ENCODE data around the gene KLHL22. TPM values are rescaled to one million over a fixed set of nuclear protein-coding genes. Genes with fewer than 3 reads are reported as not detected.
"Not testable (repeated sequence)": the region's sequence is repeated elsewhere in the genome, so short reads cannot be mapped to it uniquely, and the experiment has no call there.

KLHL22 gene
- total RNA-seq, 1 donor from 2014 or later = 44.7 TPM

GRCh38 chr22:20472629-20473442, 22.8 kb downstream of the KLHL22 start:
- Mint-ChIP-seq H3K9me3 (ENCODE audit: unreplicated experiment) (no peaks in the 10 kb centered on the region), H3K36me3 (ENCODE audit: unreplicated experiment) (peaks cover 25% of the 10 kb centered on the region), H3K4me1 (ENCODE audit: unreplicated experiment) (peaks cover 20% of the 10 kb centered on the region), H3K27ac (ENCODE audit: unreplicated experiment) (peak overlapping the region; percentile 57), H3K4me3 (ENCODE audit: unreplicated experiment) (no peak overlapping the region), H3K27me3 (ENCODE audit: unreplicated experiment) (no peaks in the 10 kb centered on the region)
- DNase-seq (ENCODE audit: extremely low spot score, unreplicated experiment) = no peak
- TF ChIP-seq CTCF (IDR thresholded peaks at IDR 0.05) = no peak

- TF ChIP-seq CTCF (IDR thresholded peaks at IDR 0.05) = no peak
- Mint-ChIP-seq H3K4me1 (ENCODE audit: unreplicated experiment) (peaks cover 17% of the 10 kb centered on the region), H3K9me3 (ENCODE audit: unreplicated experiment) (no peaks in the 10 kb centered on the region), H3K4me3 (ENCODE audit: unreplicated experiment) (no peak overlapping the region), H3K27me3 (ENCODE audit: unreplicated experiment) (no peaks in the 10 kb centered on the region), H3K27ac (ENCODE audit: unreplicated experiment) (no peak overlapping the region), H3K36me3 (ENCODE audit: unreplicated experiment) (peaks cover 25% of the 10 kb centered on the region)
- DNase-seq (ENCODE audit: extremely low spot score, unreplicated experiment) = no peak
Measured at GRCh38 chr22:20471126-20471833, 24.3 kb downstream of the KLHL22 start.

GRCh38 chr22:20470525-20470924, 25.1 kb downstream of the KLHL22 start:
- H3K36me3 Mint-ChIP-seq (ENCODE audit: unreplicated experiment) = peaks cover 25% of the 10 kb centered on the region
- not testable (repeated sequence) for H3K27me3 Mint-ChIP-seq (ENCODE audit: unreplicated experiment); H3K27ac Mint-ChIP-seq (ENCODE audit: unreplicated experiment); H3K9me3 Mint-ChIP-seq (ENCODE audit: unreplicated experiment); DNase-seq (ENCODE audit: extremely low spot score, unreplicated experiment); H3K4me3 Mint-ChIP-seq (ENCODE audit: unreplicated experiment)
- peaks cover 10% of the 10 kb centered on the region for H3K4me1 Mint-ChIP-seq (ENCODE audit: unreplicated experiment)

DNA sequence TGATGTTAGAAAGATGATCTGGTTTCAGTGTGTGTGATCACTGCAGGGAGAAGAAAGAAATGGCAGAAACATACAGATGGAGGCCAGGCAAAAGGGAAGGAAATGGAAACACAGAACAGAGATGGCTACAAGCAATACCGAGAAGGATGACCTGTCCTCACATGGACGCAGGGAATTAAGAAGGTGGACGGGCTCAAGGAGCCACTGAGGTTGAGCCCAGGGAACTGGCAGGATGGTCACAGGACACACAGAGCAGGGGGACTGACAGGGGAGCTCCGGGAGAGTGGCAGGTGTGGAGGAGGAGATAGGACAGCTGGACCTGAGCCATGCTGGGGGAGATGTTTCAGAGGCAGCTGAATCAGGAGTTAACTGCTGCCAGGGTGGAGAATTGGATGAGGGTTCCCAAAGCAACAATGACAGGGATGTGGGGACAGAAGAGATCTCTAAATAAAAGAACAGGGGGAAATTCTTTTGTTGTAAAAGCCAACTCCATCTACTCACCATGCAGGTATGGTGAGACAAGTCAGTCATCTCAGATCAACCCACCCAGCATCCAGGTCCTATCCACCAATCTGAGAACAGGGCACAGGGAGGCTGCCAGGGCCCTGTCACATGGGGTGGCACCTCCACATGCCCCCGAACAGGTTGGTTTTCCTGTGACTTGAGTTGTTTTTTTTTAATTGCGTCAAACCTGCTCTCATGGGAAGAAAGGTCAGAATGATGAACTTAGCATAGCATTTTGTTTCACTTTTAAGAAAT, 26.3 kb downstream of the KLHL22 start:
- no peak for DNase-seq (ENCODE audit: extremely low spot score, unreplicated experiment)
- Mint-ChIP-seq H3K4me1 (ENCODE audit: unreplicated experiment) (no peaks in the 10 kb centered on the region), H3K27me3 (ENCODE audit: unreplicated experiment) (no peaks in the 10 kb centered on the region), H3K27ac (ENCODE audit: unreplicated experiment) (no peak overlapping the region), H3K4me3 (ENCODE audit: unreplicated experiment) (no peak overlapping the region), H3K9me3 (ENCODE audit: unreplicated experiment) (no peaks in the 10 kb centered on the region), H3K36me3 (ENCODE audit: unreplicated experiment) (peaks cover 28% of the 10 kb centered on the region)
- TF ChIP-seq CTCF (IDR thresholded peaks at IDR 0.05) = no peak

GRCh38 chr22:20466659-20467379, 28.8 kb downstream of the KLHL22 start:
- peaks cover 31% of the 10 kb centered on the region for H3K36me3 Mint-ChIP-seq (ENCODE audit: unreplicated experiment)
- H3K4me1 Mint-ChIP-seq (ENCODE audit: unreplicated experiment) = no peaks in the 10 kb centered on the region
- H3K27ac Mint-ChIP-seq (ENCODE audit: unreplicated experiment) = no peak overlapping the region
- H3K4me3 Mint-ChIP-seq (ENCODE audit: unreplicated experiment) = no peak overlapping the region
- TF ChIP-seq CTCF (IDR thresholded peaks at IDR 0.05) = no peak
- H3K9me3 Mint-ChIP-seq (ENCODE audit: unreplicated experiment) = no peaks in the 10 kb centered on the region
- no peaks in the 10 kb centered on the region for H3K27me3 Mint-ChIP-seq (ENCODE audit: unreplicated experiment)
- DNase-seq (ENCODE audit: extremely low spot score, unreplicated experiment) = no peak

All from osteocyte (in vitro differentiated cells).